Activated CD4-positive, CD25-positive, alpha-beta regulatory T cell (primary cell): ENCODE measurements around the gene CFAP251.
A peak's percentile ranks its signal among the peaks of the same experiment; 100 is the strongest.
"Not testable (repeated sequence)": the region's sequence is repeated elsewhere in the genome, so short reads cannot be mapped to it uniquely, and the experiment has no call there.

Experiments
- DNase-seq, 4 experiments: peaks; one replicate each; lab custom pipeline; 2025; lab: John Stamatoyannopoulos, UW

The CFAP251 gene

DNA sequence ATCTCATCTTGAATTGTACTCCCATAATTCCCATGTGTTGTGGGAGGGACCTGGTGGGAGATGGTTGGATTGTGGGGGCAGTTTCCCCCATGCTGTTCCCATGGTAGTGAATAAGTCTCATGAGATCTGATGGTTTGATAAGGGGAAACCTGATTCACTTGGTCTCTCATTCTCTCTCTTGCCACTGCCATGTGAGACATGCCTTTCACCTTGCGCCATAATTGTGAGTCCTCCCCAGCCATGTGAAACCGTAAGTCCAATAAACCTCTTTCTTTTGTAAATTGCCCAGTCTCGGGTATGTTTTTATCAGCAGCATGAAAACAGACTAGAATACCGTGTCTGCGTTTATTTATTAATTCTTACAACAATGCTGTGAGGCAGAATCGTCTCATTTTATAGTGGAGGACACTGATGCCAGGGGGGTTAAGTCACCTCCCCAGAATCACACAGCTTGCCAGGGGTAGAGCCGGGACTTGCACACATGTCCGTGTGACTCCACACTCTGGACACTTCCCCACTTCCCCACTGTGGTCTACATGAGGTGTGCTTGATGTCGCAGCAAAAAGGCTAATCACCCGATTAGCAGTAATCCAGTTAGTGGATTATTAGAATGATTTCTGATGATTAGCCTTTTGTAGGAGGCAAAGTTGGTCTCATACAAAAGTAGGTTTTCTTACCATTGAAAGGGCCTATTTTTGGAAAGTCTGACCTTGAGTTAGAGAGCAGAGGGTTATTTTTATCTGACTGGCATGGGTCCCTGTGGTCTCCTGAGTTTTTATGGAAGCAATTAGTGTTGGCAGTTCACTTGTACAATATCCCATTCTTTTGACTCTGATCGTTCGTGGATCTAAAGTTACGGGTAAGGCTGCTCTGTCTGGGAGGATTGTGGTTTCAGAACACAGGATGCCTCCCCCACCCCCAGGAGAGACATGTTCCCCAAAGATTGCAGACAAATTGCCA, 55.9 kb downstream of the CFAP251 start:
- DNase-seq = no peak

DNA sequence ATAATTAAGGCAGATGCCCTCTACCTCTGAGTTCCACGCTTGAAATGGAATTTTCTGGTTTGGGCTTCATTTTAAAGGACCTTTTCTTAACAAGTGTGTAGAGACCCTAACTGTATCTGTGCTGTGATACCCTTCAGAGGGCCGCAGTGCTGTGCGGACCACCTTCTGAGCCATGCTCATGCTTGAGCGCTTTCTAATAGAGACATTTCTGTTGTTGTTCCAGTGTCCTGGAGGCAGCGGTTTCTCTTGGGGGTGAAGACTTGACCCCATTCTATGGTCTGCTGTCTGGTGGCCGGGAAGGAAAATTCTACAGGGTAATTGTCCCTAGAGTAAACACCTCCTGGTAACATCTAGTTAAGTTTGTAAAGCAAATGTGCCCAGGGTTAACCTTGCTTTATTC, 56.6 kb downstream of the CFAP251 start:
- DNase-seq = no peak

- no peak for DNase-seq
Measured at GRCh38 chr12:121976950-121977349, 58.6 kb downstream of the CFAP251 start.

DNA sequence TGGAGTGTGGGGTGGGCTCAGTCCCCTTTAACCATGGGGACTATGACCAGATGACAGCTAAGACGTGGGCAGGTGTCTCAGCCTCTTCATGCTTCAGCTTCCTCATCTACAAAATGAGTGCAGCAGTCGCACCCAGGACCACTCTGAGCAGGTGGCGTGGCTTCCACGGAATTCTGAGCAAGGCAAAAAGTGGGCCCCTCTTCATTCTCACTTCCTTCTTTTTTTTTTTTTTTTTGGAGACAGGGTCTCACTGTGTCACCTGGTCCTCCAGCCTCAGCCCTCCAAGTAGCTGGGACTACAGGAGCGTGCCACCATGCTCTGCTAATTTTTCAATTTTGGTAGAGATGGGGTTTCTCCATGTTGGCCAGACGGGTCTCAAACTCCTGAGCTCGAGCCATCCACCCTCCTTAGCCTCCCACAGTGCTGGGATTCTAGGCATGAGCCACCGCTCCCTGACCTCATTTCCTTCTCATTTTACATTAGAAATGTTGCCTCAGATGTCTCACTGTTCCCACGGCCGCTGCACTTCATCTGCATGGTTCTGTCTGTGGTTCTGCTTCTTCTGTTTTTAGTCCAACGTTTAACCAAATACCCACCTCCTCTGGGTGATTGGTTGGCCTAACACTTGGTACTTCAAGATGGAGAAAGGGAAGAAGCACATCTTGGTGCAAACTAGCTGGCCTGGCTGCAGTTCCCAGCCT, 61.9 kb downstream of the CFAP251 start:
- DNase-seq = no peak

GRCh38 chr12:121980892-121981272, 62.5 kb downstream of the CFAP251 start:
- no peak for DNase-seq

DNA sequence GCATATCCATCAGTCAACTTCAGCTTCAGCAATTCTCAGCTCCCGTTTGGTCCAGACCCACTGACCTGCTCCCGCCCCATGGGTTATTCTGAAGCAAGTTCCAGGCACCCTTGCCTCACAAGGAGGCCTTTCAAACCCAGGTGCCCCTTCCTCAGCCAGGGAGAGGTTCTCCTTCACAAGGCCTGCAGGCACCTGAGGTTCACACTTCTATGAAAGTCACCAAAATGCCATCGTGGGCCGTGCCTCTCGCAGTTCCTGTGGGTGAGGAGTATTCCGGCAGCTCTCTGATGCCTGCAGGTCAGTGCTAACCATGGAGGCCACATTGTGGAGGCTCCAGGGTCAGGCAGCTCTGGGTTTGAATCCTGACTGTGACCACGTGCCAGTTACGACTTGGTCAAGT, 63.1 kb downstream of the CFAP251 start:
- DNase-seq = no peak

- DNase-seq = no peak
Measured at GRCh38 chr12:121982950-121983349, 64.6 kb downstream of the CFAP251 start.

DNA sequence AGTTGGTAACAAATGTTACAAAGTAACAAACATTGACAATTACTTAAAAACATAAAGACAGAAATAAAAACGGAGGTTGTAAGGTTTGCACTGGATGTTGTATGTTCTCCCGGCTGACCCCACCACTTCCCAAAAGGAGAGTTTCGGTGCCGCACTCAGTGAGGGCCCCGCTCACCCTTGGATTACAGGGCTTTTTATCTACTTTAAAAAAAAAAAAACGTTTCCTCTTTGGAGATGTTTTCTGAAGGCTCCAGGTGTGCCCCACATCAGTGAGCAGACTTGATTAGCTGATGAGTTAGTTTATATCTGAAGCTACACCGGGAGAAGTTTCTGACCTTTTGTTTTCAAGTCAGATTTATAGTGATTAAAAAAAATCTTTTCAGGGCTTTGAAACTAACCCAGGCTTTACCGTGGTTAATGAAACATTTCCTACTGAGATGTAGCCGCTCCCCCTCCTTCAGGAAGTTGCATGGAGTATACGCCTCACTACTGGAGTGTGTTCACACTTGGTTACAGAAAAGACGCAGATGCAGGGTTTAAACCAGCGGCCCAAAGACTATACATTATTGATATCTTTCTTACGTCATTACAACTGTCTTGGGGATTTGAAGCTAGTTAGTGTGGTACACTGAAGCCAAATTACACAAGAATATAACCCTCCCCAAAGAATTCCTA, 65.3 kb downstream of the CFAP251 start:
- DNase-seq = no peak

DNA sequence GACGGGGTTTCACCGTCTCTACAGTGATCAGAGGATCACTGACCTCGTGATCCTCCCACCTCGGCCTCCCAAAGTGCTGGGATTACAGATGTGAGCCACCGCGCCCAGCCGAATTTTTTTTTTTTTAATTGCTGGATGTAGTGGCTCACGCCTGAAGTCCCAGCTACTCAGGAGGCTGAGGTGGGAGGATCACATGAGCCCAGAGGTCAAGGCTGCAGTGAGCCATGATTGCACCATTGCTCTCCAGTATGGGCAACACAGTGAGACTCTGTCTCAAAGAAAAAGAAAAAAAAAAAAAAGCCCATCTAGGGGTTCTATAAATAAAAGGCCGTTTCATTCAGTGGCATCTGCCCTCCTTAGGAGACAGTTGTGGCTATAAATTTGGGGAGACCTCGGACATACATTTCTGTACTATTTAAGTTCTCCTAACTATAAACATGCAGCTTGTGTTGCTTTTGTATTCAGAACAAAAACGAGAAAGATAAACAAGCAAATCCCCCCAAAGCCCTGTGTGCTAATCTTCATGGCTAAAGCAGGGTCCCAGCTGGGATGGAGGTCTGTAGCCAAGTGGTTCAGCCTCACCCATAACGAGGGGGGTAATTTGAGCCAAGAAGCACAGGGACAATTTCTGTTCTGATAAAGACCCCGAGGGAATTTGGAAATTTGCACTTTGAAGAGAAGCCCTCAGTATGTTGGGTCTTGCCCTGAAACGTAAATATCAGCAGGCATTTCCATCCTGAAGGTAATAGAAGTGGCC, 68.3 kb downstream of the CFAP251 start:
- DNase-seq = no peak

- DNase-seq = not testable (repeated sequence)
Measured at GRCh38 chr12:121988519-121988918, 70.1 kb downstream of the CFAP251 start.

DNA sequence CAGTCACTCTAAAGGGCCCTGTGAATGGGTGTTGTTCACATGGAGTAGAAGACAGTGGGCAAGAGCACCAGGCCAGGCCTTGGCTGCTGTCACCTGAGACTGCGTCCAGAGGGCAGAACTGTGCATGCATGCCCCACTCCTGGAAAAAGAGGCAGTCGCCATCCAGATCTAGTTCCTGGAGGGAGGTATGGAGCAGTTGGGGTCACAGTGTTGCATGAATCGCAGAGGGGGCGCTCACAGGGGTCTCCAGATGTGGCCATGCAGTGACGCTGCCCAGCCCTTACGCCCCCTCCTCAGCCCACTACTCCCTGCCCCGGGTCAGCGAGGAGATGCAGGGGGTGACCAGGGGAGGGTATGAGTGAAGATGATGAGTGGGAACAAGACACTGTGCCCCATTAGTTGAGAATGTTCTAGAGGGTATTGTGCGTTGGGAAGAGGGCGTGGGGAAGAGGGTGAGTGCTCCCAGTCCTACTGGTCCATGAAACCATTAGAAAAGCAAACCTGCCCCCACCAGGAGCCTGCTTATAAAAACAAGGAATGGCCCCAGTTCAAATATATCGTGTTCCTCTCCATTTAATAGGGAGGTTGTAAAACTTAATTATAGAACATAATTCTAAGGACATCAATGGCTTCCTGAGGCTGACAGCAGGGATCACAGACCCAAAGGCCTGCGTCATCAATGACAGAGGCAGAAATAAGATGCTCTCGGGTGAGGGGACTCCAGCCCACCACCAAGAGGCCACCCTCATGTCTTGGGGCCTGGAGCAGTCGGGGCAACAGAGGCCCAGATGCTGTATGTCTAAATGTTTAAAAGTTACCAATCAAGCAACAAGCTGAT, 71.1 kb downstream of the CFAP251 start:
- no peak for DNase-seq

DNA sequence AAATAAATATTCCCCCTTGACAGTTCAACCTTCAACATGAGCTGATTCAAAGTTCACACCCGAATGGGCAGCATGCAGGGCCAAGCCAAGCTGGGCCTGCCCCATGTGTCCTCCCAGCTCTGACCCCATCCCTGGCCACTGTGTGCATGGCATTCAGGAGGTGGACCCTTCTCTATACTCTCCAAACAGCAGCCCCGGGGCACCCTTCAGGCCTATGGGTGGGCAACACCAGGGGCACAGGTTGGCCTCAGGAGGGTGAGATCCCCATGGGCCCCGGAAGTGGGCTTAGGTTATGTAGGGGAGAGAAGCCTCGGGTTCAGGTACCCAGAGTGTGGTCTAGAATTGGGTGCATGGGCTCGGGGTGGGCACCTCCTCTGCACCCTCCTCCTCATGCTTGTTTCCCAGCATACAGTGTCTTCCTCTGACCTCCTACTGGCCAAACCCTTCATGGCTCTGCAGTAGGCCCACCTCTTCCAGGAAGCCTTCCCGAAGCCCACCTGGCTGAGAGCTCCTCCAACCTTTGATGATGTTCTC, 71.8 kb downstream of the CFAP251 start:
- DNase-seq = no peak

DNA sequence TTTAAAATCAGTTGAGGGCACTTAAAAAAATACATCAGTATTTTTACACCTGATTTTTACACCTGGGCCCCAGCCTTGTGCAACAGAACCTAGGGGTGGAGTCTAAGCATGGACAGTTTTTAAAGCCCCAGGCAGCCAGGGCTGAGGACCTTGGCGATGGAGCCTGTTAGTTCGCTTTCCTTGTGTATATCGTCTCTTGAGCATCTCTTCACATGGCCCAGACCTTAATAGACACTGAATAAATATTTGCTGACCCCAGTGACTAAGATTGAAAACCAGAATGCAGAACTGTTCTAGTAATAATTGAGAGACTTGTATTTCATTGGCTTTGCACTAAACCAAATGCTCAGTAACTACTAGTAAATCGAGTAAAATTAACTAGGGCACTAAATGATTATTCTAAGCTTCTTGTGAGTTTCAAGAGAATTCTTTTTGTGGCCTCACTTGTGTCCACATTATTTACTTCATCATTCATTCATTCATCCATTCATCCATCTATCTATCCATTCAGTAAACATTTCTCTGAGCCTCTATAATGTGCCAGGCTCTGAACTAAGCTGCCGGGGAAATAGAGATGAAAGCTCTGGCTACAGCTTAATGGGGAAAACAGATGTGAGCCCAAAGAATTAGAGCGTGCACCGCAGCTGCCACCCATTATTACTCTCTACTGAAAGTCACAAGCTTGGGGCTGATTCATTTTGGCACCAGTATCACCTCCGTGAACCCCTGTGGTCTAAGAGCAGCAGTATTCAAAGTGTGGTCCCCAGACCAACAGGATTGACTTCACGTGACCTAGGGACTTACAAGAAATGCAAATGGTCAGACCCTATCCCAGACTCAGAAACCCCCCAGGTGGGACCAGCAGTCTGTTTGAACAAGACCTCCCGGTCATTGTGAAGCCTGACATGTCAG, 72.6 kb downstream of the CFAP251 start:
- DNase-seq = no peak

- peak in 1 of 4 experiments; percentile 27 for DNase-seq
Measured at GRCh38 chr12:121992059-121992879, 73.9 kb downstream of the CFAP251 start.

- no peak for DNase-seq
Measured at GRCh38 chr12:121996050-121996944, 77.9 kb downstream of the CFAP251 start.

GRCh38 chr12:121996945-121997612, 78.7 kb downstream of the CFAP251 start:
- DNase-seq = no peak
